ENCODE results near the gene ADD3.

DNA sequence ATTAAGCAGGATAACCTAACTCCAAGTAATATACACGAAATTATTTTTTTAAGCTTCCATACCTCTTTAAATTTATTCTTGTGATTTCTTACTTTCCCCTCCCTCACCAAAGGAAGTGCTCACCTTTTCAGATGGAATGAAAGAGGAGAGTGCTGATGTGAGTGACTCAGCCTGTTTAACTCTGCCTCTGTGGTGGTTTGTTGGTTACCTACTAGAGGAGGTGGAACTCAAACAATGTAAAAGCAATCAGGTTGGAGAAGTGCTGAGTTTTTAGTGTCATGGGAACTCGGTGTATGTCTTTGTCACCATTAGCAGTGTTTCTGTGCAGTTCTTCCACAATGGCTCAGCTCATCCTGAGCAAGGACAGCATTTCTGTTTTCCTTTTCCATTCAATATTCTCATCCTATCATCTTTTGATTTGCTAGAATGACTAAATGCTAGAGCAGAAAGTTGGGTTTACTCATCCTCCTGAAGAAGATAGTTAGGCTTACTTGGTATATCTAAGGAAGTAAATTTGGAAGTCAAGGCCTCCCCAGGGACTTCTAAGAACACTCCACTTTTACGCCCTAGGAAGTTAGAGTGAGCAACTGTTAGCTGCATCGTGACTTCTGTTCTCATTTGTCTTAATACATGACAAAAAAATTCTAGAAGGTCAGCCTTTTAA lies 6.0 kb downstream of the ADD3 start:
- TF ChIP-seq POLR2AphosphoS5 (IDR thresholded peaks at IDR 0.05; ENCODE audit: low read depth, low read length) = no peak
- no peak for TF ChIP-seq POLR2A (IDR thresholded peaks at IDR 0.05; ENCODE audit: low read depth, low read length)
